ENCODE measurements around the gene PADI2. TPM values are rescaled to one million over a fixed set of nuclear protein-coding genes. Genes with fewer than 3 reads are reported as not detected.

Gene PADI2
- total RNA-seq, 4 donors from 2014 or later, result 2.4 to 12.2 (median 6.3) TPM

DNA sequence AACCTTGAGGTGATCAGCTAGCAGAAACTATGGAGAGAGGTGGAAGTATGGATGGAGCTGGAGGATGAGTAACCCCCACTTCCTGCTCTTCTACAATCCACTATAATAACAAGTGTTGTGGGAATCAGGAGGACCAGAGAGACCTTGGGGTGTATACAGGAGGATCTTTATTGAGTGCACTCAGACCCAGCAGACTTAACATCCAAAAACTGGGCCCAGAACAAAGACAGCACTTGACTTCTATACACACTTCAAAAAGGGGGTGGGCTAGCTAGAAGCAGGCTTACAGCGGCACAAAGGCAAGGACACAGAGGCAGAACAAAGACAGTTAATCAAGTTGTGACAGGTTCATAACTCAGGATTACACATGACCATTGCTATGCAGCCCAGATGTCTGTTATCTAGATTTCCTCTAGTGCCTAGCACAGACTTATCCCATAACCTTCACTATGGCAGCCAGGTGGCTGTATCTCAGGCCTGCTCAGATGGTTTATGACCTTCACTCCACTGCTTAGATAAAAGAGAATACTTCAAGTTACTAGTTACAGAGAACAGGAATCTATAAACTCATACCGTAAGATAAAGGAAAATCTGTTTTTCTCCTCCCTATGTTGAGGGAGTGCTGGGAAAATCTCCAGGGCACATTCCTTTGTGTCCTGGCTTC lies 36.1 kb upstream of the PADI2 start:
- Histone ChIP-seq H3K4me1 (no peaks in the 10 kb centered on the region), H3K36me3 (peaks cover 0 to 4% (median 0%) of the 10 kb centered on the region in 3 donors), H3K27ac (no peak overlapping the region), H3K9me3 (peaks cover 0 to 56% (median 0%) of the 10 kb centered on the region in 4 donors), H3K4me3 (no peak overlapping the region), H3K27me3 (peaks cover 0 to 9% of the 10 kb centered on the region in 2 donors)
- no peak for DNase-seq (ENCODE audit: low spot score in 2 of 2)
- 39% methylated on average over 2 of the region's 2 CpGs for WGBS, 2 donors
- TF ChIP-seq EP300 (IDR thresholded peaks at IDR 0.05), result no peak
- no peak for TF ChIP-seq POLR2A (IDR thresholded peaks at IDR 0.05)
- TF ChIP-seq, protein P1, sequence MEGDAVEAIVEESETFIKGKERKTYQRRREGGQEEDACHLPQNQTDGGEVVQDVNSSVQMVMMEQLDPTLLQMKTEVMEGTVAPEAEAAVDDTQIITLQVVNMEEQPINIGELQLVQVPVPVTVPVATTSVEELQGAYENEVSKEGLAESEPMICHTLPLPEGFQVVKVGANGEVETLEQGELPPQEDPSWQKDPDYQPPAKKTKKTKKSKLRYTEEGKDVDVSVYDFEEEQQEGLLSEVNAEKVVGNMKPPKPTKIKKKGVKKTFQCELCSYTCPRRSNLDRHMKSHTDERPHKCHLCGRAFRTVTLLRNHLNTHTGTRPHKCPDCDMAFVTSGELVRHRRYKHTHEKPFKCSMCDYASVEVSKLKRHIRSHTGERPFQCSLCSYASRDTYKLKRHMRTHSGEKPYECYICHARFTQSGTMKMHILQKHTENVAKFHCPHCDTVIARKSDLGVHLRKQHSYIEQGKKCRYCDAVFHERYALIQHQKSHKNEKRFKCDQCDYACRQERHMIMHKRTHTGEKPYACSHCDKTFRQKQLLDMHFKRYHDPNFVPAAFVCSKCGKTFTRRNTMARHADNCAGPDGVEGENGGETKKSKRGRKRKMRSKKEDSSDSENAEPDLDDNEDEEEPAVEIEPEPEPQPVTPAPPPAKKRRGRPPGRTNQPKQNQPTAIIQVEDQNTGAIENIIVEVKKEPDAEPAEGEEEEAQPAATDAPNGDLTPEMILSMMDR (IDR thresholded peaks at IDR 0.05), result no peak

DNA sequence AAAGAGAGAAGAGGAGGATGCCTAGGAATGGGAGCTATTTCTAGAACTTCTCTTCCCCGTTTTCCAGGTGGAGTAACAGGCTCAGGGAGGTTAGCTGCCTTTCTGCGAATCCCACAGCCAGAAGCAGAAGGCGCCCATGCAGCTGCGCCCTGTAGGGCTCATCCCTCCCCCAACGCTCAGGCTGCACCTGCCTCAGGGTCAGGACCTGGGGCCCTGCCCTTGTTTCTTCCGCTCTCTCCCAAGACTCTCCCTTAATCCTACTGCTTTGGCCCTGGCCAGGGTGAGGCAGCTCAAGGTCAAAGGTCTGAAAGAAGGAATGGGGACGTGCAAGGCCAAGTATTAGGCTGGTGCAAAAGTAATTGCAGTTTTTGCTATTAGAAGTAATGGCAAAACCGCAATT lies 30.5 kb upstream of the PADI2 start:
- Histone ChIP-seq H3K4me1 (peaks cover 0 to 11% (median 0%) of the 10 kb centered on the region in 4 donors), H3K27me3 (peaks cover 0 to 26% of the 10 kb centered on the region in 2 donors), H3K27ac (no peak overlapping the region), H3K36me3 (no peaks in the 10 kb centered on the region), H3K9me3 (peaks cover 0 to 37% (median 0%) of the 10 kb centered on the region in 4 donors), H3K4me3 (no peak overlapping the region)
- 51 to 52% methylated on average over 8 of the region's 8 CpGs for WGBS, 2 donors
- TF ChIP-seq POLR2A (IDR thresholded peaks at IDR 0.05), result no peak
- TF ChIP-seq EP300 (IDR thresholded peaks at IDR 0.05), result no peak
- TF ChIP-seq, protein P1 (IDR thresholded peaks at IDR 0.05), result no peak
- DNase-seq (ENCODE audit: low spot score in 2 of 2), result no peak

DNA sequence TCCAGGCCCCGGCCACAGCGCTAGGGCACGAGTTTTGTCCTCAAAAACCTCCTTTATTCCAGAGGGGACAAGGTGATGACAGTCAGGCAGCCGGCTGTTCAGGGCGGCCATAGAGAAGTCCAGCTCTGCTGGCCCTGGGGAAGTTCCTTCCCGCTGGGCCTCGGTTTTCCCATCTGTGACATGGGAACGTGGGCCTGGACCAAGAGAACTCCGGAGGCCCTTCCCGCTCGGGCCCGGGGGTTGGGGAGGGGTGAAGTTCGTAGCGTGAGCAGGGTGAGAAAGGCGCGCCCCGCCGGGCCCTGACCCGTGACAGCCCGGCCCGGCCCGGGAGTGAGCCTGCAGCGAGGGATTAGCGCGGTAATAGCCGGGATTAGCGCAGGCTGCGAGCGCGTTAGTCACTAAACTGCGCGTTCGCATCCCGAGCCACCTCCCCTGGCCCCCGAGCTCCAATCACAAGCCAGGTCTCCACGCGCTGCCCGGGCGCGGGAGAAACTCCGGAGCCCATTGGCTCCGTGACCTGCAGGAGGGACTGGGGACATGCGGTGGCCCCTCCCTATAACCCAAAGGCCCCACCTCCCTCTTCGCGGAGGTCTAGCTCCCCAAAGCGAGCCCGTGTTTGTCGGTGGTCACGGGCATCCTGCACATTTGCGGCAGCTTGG lies 29.8 kb upstream of the PADI2 start:
- Histone ChIP-seq H3K9me3 (peaks cover 0 to 30% (median 0%) of the 10 kb centered on the region in 4 donors), H3K36me3 (no peaks in the 10 kb centered on the region), H3K4me3 (no peak overlapping the region), H3K27me3 (peaks cover 0 to 26% of the 10 kb centered on the region in 2 donors), H3K27ac (no peak overlapping the region), H3K4me1 (peaks cover 0 to 11% (median 0%) of the 10 kb centered on the region in 4 donors)
- 33 to 43% methylated on average over 36 to 48 of the region's 50 CpGs for WGBS, 2 donors
- TF ChIP-seq, protein P1 (IDR thresholded peaks at IDR 0.05), result no peak
- TF ChIP-seq POLR2A (IDR thresholded peaks at IDR 0.05) (no peak), EP300 (IDR thresholded peaks at IDR 0.05) (no peak)
- no peak for DNase-seq (ENCODE audit: low spot score in 2 of 2)

DNA sequence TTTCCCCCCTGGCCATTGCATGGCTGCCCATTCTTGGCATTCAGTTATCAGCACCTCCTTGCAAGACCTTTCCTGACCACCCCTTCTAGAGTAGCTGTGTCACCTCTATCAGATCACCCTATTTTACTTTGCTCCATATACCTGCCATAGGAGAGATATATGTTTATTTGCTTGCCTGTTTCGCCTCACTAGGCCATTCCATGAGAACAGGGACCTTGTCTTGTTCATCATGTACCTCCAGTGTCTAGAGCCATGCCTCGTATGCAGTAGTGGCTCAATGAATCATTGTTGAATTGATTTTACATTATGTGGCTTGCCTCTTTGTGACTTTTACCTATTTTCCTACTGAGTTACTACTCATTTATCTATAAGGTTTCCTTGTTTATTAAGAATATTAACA lies 26.4 kb upstream of the PADI2 start:
- H3K4me3 ChIP-seq, result no peak overlapping the region

More for the DNA sequence above, 26.4 kb upstream of the PADI2 start:
- Histone ChIP-seq H3K27me3 (peaks cover 0 to 18% of the 10 kb centered on the region in 2 donors), H3K36me3 (no peaks in the 10 kb centered on the region), H3K27ac (no peak overlapping the region), H3K9me3 (no peaks in the 10 kb centered on the region), H3K4me1 (peaks cover 0 to 11% (median 0%) of the 10 kb centered on the region in 4 donors)
- 74% methylated on average over 2 of the region's 2 CpGs for WGBS, 2 donors
- no peak for DNase-seq (ENCODE audit: low spot score in 2 of 2)
- TF ChIP-seq EP300 (IDR thresholded peaks at IDR 0.05), result no peak
- TF ChIP-seq POLR2A (IDR thresholded peaks at IDR 0.05), result no peak
- TF ChIP-seq, protein P1 (IDR thresholded peaks at IDR 0.05), result no peak

Measured in tibial nerve (tissue), 4 donors.